Left ventricle myocardium superior (tissue), 1 donor: ENCODE data around the gene MFSD12. TPM values are rescaled to one million over a fixed set of nuclear protein-coding genes. Genes with fewer than 3 reads are reported as not detected.

Experiments
- ATAC-seq: fragments of 200-7000 bp; cut with Tn5 transposase; one replicate; pipeline ENCODE4 v1.9.1; 2020; ENCODE audit warnings: mild to moderate bottlenecking, moderate library complexity
- DNase-seq: peaks from one replicate; pipeline ENCODE4 v3.0.0-alpha.2; 2020
- intact Hi-C: fragments of 100-400 bp; cut with micrococcal nuclease; formaldehyde crosslinking; loops from one replicate; pipeline ENCODE4 v1.11.0; 2022
- total RNA-seq: library from RNA; stranded (reverse); fragmentation: NEBNext Ultra II Directional; extraction: Animal tissue kit (Norgen Biotek cat#: 25700); gene quantifications from one replicate; pipeline ENCODE4 v1.2.1, GENCODE V29; 2021
- donor health status: DM: no; HTN: yes; CAD: no; lungs with severe emphysema.

Gene MFSD12
- total RNA-seq, 1 donor from 2014 or later: 21.8 TPM

GRCh38 chr19:3565139-3565538 is 7.8 kb upstream of the MFSD12 start:
- ATAC-seq: no peak
- intact Hi-C loops: no loop called here

GRCh38 chr19:3563709-3564524 is 6.5 kb upstream of the MFSD12 start:
- DNase-seq (no peak), ATAC-seq (no peak)
- intact Hi-C loops: no loop called here

More at GRCh38 chr19:3565139-3565538, 7.8 kb upstream of the MFSD12 start:
- no peak for DNase-seq

- ATAC-seq: no peak
- peak; percentile 56 for DNase-seq
- intact Hi-C loops: no loop called here
These were observed 367 bp downstream of the MFSD12 start for GRCh38 chr19:3556978-3557460.

DNA sequence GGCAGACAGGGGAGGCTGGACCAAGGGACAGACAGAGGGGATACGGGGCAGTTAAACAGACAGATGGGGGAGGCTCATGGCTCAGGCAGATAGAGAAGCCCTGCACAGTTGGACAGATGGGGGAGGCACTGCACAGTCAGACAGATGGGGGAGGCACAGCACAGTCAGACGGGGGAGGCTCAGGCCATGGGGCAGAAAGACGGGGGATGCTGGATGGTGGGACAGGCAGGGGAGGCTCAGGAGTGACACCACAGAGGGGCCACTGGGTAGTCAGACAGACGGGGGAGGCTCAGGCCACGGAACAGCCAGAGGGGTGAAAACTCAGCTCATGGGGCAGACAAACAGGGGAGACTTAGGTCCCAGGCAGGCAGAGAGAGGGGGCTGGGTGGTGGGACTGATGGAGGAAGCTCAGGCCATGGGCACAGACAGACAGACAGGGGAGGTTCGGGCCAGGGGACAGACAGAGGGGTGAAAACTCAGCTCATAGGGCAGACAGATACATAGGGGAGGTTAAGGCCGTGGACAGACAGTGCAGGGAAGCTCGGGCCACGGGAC is 886 bp downstream of the MFSD12 start:
- intact Hi-C loops: no loop called here
- ATAC-seq (no peak), DNase-seq (no peak)

DNA sequence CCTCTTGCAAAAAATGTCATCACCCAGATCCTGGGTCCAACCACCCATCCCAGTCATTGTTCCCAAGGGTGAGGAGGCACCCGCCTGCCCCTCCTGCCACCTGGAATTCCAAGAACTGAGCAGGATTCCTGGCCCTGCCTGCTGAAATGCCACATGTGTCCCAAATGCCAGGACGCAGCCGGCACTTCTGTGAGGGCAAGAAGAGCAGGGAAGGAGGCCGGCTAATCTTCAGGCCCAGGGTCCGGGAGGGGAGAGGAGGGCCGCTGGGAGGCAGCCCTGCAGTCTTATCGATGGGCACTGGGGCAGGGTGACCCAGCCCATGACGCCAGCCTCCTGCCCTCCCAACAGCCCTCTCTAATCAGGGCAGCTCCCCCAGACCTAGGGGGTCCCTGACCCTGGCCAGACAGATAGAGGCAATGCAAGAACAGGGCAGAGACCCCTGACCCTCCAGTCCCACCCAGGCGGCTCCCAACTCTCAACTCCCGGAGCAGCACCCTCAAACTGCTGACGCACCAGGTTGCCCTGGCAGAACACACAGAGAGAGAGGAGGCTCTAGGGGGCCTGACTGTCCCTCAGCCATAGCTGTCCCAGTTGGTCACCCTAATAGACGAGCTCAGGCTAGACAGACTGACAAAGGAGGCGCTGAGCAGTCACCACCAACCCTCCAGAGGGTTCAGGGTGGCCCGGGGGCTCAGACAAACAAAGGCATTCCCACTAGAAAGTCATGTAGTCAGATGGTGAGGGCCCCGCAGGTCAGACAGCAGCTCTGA is 1.5 kb downstream of the MFSD12 start:
- intact Hi-C loops: no loop called here
- DNase-seq: no peak
- no peak for ATAC-seq

- intact Hi-C loops: no loop called here
- ATAC-seq: no peak
- no peak for DNase-seq
These were observed 2.9 kb downstream of the MFSD12 start for GRCh38 chr19:3554254-3555083.

DNA sequence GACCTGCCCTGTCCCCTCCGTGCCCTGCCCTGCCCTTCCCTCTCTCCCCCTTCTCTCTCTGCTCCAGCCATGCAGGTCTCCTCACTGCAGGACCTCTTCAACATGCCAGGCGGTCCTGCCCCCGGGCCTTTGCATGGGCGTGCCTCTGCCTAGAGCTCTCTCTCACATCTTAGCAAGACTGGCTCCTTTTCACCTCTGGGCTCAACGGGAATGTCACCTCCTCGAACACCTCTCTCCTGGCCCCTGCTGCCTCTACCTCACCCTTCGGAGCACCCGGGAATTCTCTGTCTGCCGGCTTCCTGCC is 5.6 kb downstream of the MFSD12 start:
- no peak for DNase-seq
- intact Hi-C loops: no loop called here
- no peak for ATAC-seq

- intact Hi-C loops: no loop called here
- ATAC-seq (no peak), DNase-seq (no peak)
These were observed 6.2 kb downstream of the MFSD12 start for GRCh38 chr19:3550947-3551791.

- intact Hi-C loops: no loop called here
- ATAC-seq: no peak
- DNase-seq: no peak
These were observed 7.6 kb downstream of the MFSD12 start for GRCh38 chr19:3549816-3550215.

DNA sequence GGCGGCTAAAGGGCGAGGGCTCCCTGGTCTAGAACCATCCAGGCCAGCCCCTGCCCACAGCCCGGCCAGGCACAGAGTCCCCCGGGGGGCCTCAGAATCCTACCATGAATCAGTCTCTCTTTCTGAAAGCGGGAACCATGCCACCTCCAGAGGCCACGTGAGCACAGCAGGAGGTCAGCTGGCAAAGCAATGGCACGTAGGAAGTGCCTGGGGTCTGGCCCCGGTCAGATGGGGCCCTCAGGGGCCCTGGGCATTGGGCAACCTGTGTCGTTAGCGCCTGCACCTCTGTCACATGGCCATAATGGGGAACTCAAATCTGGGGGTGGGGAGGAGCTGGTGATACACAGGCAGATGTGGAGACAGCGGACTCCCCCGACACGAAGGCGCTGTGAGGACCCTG is 8.8 kb downstream of the MFSD12 start:
- DNase-seq (no peak), ATAC-seq (no peak)
- intact Hi-C loops: no loop called here

DNA sequence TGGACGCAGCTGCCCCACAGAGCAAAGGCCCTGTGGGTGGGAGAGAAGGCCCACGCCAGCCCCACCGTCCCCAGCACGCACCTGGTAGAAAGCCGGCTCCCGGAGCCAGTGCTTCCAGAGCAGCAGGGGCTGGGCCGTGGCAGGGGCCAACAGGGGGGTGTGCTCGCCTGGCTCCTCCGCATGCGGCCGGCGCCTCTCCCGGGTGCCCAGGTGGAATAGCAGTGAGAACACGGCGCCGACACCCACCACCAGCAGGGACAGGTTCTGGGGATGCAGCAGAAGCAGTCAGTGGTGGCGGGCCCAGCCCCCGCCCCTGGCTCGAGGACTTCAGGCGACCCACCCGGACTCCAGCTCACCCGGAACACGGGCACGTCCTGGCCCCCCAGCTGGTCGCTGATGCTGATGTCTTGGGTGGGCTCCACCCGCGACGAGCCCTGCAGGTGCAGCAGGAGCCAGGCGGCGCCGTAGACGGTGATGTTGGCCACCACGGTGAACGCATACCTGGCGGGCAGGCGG is 9.6 kb downstream of the MFSD12 start:
- DNase-seq: no peak
- ATAC-seq: no peak
- intact Hi-C loops: no loop called here

GRCh38 chr19:3547301-3547731 is 10.1 kb downstream of the MFSD12 start:
- intact Hi-C loops: no loop called here
- DNase-seq: no peak
- ATAC-seq: no peak

GRCh38 chr19:3546119-3546518 is 11.3 kb downstream of the MFSD12 start:
- no peak for DNase-seq
- ATAC-seq: no peak
- intact Hi-C loops: no loop called here

- intact Hi-C loops: no loop called here
- ATAC-seq: no peak
These were observed 11.7 kb downstream of the MFSD12 start for GRCh38 chr19:3545669-3546034.

DNA sequence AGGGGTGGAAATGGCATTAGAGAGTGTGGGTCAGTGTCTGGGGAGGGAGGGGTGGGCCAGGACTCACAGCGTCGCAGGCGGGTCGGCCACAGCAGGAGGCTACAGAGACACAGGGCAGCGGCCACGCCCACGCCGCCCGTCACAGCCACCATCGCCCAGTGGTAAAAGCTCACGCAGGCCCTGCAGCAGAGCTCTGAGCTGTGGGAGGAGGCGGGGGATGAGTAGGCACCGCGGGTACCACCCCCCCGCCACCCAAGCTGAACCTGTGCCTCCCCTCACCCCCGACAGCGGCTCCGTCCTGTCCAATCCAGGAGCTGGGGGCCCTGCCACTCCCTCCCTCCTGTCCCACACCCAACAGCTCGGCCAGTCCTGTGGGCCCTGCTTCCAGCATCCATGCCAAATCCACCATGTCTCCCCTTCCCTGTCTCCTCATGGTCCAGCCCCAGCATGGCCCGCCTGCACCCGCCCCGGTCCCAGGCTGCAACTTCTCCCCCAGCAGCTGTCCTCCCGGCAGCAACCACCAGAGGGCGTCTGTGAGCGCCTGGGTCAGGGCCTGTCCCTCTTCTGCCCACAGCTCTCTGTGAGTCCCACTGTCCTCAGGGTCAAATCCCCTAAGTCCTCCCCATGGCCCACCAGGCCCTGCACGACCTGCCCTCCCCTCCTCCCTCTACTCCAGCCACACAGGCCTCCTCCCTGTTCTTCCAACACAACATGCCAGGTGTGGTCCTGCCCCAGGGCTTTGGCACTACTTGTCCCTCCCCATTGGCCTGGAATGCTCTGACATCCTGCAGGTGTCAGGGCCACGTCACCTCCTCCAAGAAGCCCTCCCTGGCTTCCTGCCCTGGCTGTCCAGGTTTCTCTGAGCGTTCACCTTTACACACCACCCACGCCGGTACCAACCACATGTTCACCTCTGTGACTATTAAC is 12.4 kb downstream of the MFSD12 start:
- intact Hi-C loops: no loop called here
- DNase-seq (peak; percentile 82), ATAC-seq (peak; percentile 72)

More at GRCh38 chr19:3545669-3546034, 11.7 kb downstream of the MFSD12 start:
- DNase-seq: no peak

DNA sequence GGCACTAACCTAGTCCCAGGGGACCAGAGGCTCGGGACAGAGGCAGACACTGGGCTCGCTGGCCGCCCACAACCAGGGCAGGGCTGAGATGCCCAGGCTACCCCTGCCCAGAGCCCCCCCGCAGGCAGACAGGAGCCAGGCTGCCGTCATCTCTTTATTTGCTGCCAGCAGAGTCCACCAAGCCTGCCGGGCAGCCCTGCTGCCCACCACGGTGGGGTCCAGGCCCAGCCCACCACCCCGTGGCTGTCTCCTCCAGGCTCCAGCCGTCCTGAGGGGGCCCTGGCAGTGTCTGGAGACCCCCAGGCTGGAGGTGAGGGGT is 13.4 kb downstream of the MFSD12 start:
- intact Hi-C loops: no loop called here
- no peak for ATAC-seq
- DNase-seq: no peak
